HG03066 (cell line): Measurements from ENCODE around the gene FRS3.
"Not testable (repeated sequence)": the region's sequence is repeated elsewhere in the genome, so short reads cannot be mapped to it uniquely, and the experiment has no call there.

Source experiments
- ATAC-seq: cut with Tn5 transposase; IDR thresholded peaks from one replicate; pipeline ENCODE4 v1.9.1; 2021; ENCODE audit warnings: low read depth; ENCODE audit not compliant: unreplicated experiment

The FRS3 gene

DNA sequence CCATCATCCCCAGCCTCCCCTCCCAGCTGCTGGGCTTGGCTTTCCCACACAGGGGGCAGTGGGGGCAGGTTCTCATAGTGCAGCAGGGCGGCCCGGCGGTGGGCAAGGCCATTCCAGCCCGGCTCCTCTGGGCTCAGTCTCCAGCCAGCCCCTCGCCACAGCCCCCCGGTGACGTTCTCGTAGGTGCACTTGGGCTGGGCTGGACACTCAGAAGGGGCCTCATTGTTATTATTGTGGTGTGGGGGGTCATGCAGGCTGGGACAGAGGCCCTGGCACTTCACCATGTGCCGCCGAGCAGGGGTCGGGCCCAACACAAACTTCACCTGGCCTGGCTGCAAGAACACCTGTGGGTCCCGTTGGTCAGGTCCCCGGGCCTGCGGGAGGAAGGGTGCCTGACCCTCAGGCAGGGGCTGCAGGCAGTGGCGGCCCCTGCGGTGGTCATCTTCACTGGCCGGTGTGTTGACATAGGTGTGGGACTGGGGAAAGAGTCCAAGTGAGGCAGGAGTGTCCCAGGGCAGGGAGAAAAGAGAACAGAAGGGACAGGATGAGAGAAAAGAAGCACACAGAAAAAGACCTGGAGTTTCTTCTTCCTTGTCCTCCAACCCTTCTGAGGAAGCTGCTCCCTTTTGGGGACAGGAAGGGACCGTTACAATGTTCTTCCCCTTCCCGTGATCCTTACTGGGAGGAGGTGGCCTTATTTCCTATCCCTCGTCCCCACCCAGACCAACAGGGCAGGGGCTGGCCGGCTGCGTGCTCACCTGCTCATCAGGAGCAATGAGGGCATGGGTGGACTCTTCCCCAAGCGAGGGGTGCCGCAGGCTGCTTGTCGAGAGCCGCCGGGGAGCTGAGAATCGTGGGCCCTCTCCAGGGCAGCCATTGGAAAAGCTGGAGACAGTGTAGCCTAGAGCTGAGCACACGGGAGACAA, 8.4 kb downstream of the FRS3 start:
- ATAC-seq, result no peak

- ATAC-seq, result no peak
These were observed 9.2 kb downstream of the FRS3 start for GRCh38 chr6:41770381-41771057.

DNA sequence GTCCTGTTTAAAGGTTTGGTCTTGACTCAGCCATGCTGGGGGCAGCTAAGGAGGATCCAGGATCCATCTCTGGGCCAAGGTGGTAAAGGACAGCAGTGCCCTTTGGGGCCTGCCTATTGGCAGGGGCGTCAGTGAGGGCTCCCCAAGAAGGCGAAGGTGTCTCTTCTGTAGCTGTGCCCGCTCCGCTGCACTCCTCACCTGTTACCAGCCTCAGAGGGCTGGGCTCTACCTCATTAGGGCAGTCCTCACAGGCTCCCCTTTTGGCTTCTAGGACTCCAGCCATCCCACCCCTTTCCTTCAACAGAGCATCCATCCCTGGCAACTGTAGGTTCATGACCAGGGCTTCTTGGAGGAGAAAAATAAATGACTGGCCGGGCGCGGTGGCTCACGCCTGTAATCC, 10.3 kb downstream of the FRS3 start:
- ATAC-seq, result no peak

DNA sequence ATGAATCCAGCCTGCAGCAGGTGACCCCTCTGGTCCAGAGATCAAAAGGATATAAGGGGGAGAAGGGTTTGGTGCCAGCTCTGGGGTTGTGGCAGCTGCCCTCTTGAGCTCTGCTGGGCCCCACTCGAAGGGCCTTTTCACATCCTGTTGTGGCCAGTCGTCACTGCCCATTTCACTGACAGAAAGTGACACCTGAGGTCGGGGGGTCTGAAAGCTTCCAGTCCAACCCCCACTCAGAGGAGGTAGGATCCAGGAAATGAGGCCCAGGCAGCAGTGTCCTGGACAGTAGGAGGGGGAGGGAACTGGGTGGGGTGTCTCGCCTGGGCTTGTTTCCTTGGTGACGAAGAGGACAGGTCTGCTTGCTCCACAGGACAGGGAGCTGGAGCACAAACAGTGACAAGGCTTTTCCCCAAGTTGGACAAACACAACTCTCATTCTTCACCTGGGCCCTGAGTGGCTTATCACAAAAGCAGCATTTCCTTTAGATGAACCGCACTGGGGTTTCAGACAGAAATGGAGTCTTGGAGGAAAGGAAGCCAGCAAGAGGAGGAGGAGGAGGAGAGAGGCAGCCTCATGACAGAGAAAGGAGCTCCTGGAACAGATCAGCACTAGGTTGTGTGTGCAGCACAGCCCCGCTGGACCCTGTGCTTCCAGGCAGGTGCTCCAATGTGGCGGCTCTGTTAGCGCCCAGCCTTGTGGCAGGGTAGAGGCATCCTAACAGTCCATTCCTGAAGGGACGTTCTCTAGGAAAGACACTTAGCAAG, 11.0 kb downstream of the FRS3 start:
- ATAC-seq, result no peak

GRCh38 chr6:41767112-41767833, 12.4 kb downstream of the FRS3 start:
- ATAC-seq, result no peak

- not testable (repeated sequence) for ATAC-seq
These were observed 13.5 kb downstream of the FRS3 start for GRCh38 chr6:41766043-41766664.

GRCh38 chr6:41763470-41763869, 16.2 kb downstream of the FRS3 start:
- ATAC-seq, result no peak

DNA sequence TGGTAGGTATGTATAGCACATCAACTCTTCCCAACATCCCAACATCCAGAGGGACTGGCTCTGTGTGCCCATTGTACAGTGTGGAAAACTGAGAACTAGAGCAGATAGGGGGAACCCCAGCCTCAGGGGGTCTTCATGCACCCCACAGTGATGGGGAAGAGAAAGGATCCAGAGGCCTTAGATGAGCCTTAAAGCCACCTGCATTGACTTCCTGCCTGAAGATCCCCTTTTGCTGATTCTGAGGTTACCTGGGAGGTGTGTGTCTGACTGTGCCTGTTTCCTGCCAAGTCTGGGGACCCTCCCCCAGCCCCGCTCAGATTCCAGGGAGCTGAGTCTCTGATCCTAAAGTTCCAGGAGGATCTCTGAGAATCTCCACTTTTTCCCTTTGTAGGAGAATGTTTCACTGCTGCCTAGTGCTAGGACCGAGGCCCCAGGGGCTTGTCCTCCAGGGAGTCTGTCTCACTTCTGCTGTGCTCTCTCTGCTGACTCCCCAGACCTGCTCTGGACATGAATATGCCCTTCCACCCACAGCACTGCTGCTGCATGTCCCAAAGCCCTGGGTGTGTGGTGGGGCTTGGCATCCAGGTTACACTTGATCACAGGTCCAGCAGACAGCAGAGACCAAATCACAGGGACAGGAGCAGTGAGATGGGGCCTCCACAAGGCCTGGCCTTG, 19.7 kb downstream of the FRS3 start:
- ATAC-seq, result no peak

- no peak for ATAC-seq
These were observed 20.4 kb downstream of the FRS3 start for GRCh38 chr6:41759106-41759904.

GRCh38 chr6:41758641-41759035, 21.1 kb downstream of the FRS3 start:
- ATAC-seq, result no peak

GRCh38 chr6:41757931-41758640, 21.6 kb downstream of the FRS3 start:
- ATAC-seq, result no peak

DNA sequence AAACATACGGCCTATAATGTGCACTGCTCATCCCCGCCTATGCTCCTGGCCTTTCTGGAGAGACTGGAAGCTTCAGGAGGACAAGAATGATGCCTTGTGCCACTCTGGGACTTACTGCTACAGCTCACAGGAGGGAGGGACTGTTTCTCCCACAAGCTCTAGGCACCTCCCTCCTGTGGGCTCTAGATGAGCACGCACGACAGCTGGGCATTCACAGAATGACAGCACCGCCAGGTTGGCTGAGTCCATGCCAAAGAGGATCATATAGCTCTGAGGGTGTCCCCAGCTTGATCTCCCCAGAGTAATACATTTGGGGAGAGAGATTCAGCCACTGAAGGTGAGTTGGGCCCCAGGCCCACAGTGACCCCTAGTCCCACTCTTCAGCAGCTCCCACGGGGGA, 22.4 kb downstream of the FRS3 start:
- ATAC-seq, result no peak

DNA sequence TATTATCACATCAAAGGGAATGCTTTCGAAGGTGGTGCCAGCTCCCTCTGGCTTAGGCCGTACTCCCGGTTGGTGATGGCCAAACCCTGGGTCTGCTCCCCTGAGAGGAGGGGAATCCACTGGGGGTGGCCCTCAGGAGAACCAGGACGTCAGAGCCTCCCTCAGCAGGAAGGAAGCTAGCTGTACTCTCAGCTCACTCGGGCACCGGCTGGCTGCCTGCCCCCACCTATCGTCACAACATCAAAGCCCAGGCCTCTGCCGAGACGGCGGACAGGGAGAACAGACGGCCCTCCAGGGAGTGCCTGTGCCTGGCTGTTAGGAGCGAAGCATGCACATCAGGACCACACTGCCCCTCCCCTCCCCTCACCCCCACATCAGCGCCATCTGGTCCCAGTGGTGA, 23.3 kb downstream of the FRS3 start:
- ATAC-seq, result no peak

DNA sequence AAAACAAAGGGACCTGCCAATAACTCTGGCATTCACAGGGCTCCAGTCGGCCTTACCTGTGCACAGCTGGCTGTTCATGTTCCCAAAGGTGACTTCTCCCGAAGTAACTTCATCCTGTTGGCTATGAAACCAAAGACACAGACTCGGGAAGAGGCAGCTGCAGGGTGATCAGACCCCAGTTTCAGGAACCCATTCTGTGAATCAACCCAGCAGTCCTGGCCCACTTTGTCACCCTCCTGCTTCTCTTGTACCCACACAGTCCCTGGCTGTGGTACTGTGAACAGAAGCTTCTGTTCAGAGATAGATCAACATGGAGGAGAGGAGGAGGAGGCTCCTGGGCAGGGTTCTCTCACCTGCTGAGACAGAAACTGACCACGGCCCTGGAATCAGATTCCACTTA, 23.8 kb downstream of the FRS3 start:
- ATAC-seq, result no peak

DNA sequence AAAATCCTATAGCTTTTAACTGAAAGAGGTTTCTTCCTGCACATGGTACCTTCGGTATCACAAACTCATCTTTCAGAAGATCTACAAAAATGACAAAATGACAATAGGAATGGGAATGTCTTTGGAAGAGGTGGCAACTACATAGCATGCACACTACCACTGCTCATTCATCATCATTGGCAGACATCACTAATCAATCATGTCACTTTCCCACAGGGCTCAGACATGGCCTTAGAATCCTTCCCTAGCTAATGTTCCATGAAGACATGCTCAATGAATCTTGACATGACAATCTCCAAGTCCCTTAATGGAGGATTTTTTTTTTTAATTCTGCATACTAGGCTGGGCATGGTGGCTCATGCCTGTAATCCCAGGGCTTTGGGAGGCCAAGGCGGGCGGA, 29.3 kb downstream of the FRS3 start:
- no peak for ATAC-seq

DNA sequence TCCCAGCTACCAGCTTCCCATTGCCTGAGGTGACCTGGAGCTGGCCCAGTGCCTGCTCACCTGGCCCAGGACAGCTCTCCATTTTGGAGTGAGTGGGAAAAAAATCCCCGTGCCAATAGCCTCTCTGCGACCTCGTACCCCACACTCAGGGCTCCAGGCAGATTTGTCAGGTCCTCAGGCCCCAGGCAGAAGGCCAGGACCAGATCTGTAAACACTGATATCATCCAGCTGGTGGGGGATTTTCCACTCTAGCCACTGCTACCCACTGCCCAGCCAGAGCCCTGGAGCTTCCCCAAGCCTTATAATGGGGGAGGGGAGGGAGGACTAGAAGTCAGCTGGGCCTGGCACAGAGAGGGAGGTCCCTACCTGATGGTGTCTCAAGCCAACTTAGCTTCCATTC, 31.2 kb downstream of the FRS3 start:
- ATAC-seq, result no peak

- no peak for ATAC-seq
These were observed 31.6 kb downstream of the FRS3 start for GRCh38 chr6:41748102-41748477.
